ENCODE results near the gene ARSI.

- TF ChIP-seq CTCF (IDR thresholded peaks at IDR 0.05) (no peak), POLR2A (IDR thresholded peaks at IDR 0.05) (no peak)
Observed at GRCh38 chr5:150321211-150321610, 18.5 kb upstream of the ARSI start.

Measured in tibial nerve (tissue), 3 donors.